Measurements from ENCODE around the gene PLSCR4. TPM values are rescaled to one million over a fixed set of nuclear protein-coding genes. Genes with fewer than 3 reads are reported as not detected.

The PLSCR4 gene
- total RNA-seq, 1 donor from 2014 or later: 17.5 TPM

GRCh38 chr3:146218880-146219866 is 31.7 kb downstream of the PLSCR4 start:
- Mint-ChIP-seq H3K4me3 (ENCODE audit: unreplicated experiment) (no peak overlapping the region), H3K9me3 (ENCODE audit: low read depth) (no peaks in the 10 kb centered on the region), H3K27ac (ENCODE audit: unreplicated experiment) (no peak overlapping the region), H3K27me3 (ENCODE audit: low read depth) (no peaks in the 10 kb centered on the region), H3K4me1 (ENCODE audit: low read depth) (peaks cover 16% of the 10 kb centered on the region), H3K36me3 (ENCODE audit: low read depth) (peaks cover 4% of the 10 kb centered on the region)
- TF ChIP-seq, protein P1, sequence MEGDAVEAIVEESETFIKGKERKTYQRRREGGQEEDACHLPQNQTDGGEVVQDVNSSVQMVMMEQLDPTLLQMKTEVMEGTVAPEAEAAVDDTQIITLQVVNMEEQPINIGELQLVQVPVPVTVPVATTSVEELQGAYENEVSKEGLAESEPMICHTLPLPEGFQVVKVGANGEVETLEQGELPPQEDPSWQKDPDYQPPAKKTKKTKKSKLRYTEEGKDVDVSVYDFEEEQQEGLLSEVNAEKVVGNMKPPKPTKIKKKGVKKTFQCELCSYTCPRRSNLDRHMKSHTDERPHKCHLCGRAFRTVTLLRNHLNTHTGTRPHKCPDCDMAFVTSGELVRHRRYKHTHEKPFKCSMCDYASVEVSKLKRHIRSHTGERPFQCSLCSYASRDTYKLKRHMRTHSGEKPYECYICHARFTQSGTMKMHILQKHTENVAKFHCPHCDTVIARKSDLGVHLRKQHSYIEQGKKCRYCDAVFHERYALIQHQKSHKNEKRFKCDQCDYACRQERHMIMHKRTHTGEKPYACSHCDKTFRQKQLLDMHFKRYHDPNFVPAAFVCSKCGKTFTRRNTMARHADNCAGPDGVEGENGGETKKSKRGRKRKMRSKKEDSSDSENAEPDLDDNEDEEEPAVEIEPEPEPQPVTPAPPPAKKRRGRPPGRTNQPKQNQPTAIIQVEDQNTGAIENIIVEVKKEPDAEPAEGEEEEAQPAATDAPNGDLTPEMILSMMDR (IDR thresholded peaks at IDR 0.05): peak; percentile 99
- no peak for DNase-seq (ENCODE audit: low spot score)

DNA sequence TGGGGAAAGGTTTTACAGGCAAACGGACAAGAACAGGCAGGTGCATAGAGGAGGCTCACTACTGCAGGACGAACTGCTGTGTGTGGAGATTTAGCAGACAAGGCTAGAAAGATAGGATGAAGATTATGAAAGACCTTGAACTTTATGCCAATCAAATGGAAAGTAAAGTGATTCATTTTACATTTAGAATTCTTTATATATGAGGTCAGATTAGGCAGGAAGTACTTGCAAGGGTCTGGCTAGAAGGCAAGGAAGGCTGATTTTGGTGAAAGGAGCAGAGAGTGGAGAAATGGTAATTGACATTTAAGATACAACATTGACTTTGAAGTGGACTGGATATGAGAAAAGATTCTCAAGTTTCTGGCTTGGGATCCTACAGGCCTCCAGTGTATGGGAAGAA is 33.6 kb downstream of the PLSCR4 start:
- no peak overlapping the region for H3K4me3 Mint-ChIP-seq (ENCODE audit: unreplicated experiment)
- no peaks in the 10 kb centered on the region for H3K27me3 Mint-ChIP-seq (ENCODE audit: low read depth)
- H3K27ac Mint-ChIP-seq (ENCODE audit: unreplicated experiment): no peak overlapping the region
- no peaks in the 10 kb centered on the region for H3K9me3 Mint-ChIP-seq (ENCODE audit: low read depth)
- no peak for DNase-seq (ENCODE audit: low spot score)
- H3K36me3 Mint-ChIP-seq (ENCODE audit: low read depth): peaks cover 4% of the 10 kb centered on the region
- TF ChIP-seq, protein P1 (IDR thresholded peaks at IDR 0.05): no peak
- peaks cover 11% of the 10 kb centered on the region for H3K4me1 Mint-ChIP-seq (ENCODE audit: low read depth)

DNA sequence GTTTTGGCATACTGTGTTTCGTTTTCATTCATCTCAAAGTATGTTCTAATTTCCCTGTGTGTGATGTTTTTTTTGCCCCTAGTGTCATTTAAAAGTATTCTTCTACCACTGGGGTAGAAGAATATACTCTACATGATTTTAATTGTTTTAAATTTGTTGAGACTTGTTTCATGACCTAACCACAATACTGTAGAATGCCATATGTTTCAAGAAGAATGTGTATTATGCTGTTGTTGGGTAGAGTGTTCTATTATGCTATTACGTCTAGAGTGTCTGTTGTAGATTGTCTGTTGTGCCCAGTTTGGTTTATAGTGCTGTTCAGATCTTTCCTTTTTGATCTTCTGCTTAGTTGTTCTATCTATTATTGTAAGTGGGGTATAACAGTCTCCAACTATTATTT is 36.4 kb downstream of the PLSCR4 start:
- H3K36me3 Mint-ChIP-seq (ENCODE audit: low read depth): peaks cover 6% of the 10 kb centered on the region
- no peak overlapping the region for H3K4me3 Mint-ChIP-seq (ENCODE audit: unreplicated experiment)
- H3K4me1 Mint-ChIP-seq (ENCODE audit: low read depth): peaks cover 8% of the 10 kb centered on the region
- TF ChIP-seq, protein P1 (IDR thresholded peaks at IDR 0.05): no peak
- H3K9me3 Mint-ChIP-seq (ENCODE audit: low read depth): no peaks in the 10 kb centered on the region
- no peaks in the 10 kb centered on the region for H3K27me3 Mint-ChIP-seq (ENCODE audit: low read depth)
- no peak for DNase-seq (ENCODE audit: low spot score)
- H3K27ac Mint-ChIP-seq (ENCODE audit: unreplicated experiment): no peak overlapping the region

DNA sequence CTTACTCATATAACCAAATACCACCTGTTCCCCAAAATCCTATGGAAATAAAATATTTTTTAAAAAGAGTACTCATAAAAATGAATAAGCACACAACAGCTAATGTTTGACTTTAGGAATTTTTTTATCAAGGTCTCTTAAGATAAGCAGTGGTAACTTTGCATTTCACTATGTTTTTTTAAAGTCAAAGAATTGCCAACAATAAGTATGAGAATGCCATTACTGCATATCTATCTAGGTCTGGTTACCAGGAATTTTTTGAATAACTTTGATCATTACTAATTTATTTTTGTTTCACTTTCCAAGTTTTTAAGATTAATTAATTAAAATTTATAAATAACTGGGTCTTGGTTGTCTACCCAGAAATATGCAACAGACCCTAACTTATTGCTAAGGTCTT is 41.5 kb downstream of the PLSCR4 start:
- H3K36me3 Mint-ChIP-seq (ENCODE audit: low read depth): peaks cover 9% of the 10 kb centered on the region
- H3K4me3 Mint-ChIP-seq (ENCODE audit: unreplicated experiment): no peak overlapping the region
- no peak for DNase-seq (ENCODE audit: low spot score)
- no peak overlapping the region for H3K27ac Mint-ChIP-seq (ENCODE audit: unreplicated experiment)
- no peaks in the 10 kb centered on the region for H3K4me1 Mint-ChIP-seq (ENCODE audit: low read depth)
- TF ChIP-seq, protein P1 (IDR thresholded peaks at IDR 0.05): no peak
- H3K9me3 Mint-ChIP-seq (ENCODE audit: low read depth): peaks cover 3% of the 10 kb centered on the region
- H3K27me3 Mint-ChIP-seq (ENCODE audit: low read depth): no peaks in the 10 kb centered on the region

- Mint-ChIP-seq H3K4me3 (ENCODE audit: unreplicated experiment) (no peak overlapping the region), H3K4me1 (ENCODE audit: low read depth) (no peaks in the 10 kb centered on the region), H3K9me3 (ENCODE audit: low read depth) (no peaks in the 10 kb centered on the region), H3K27ac (ENCODE audit: unreplicated experiment) (no peak overlapping the region), H3K27me3 (ENCODE audit: low read depth) (no peaks in the 10 kb centered on the region), H3K36me3 (ENCODE audit: low read depth) (peaks cover 5% of the 10 kb centered on the region)
- TF ChIP-seq, protein P1 (IDR thresholded peaks at IDR 0.05): no peak
- DNase-seq (ENCODE audit: low spot score): no peak
These were observed 47.1 kb downstream of the PLSCR4 start for GRCh38 chr3:146203776-146204175.

Measured in chondrocyte (in vitro differentiated cells).